ENCODE results near the gene PAX1.

DNA sequence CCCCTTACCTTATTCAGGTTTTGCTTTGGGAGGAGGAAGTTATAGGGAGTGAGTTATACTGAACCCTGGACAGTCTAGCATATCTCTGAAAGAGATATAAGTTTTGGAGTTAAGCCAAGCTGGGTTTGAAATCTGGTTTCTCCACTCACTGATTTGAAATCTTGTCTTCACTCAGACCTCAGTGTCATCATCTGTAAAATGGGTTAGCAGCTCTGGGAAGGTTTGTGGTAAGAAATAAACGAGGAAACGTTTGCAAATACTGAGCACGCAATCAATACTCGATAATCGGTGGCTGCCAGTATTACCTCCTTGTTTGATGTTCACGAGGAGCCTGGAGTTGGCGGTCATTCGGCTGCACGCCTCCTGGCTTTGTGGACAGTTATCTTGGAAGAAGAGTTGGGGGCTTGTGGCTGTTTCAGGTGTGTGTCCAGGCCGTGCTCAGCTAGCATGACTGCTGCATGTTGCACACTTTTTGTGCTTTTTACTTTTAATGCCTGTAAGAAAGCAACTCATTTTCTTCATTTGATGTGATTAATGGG lies 61.8 kb downstream of the PAX1 start:
- no peak for TF ChIP-seq TCF7 (CRISPR knock-in tag; IDR thresholded peaks at IDR 0.05; ENCODE audit: low read depth)
- TF ChIP-seq CTCF (IDR thresholded peaks at IDR 0.05): no peak

Data from WTC11 (cell line).